Left renal pelvis (tissue), 4 donors: Measurements from ENCODE around the gene GLIS1. TPM values are rescaled to one million over a fixed set of nuclear protein-coding genes. Genes with fewer than 3 reads are reported as not detected.

Experiments used
- DNase-seq, 4 donors: peaks; one replicate each; pipeline ENCODE4 v3.0.0-alpha.2; 2013; ENCODE audit warnings: low read depth in 4 of 4, low spot score in 3 of 4
- polyA plus RNA-seq, 4 donors: library from polyadenylated mRNA; unstranded; fragments of 120-200 nt; gene quantifications; one replicate each; pipeline ENCODE4 v1.2.1, GENCODE V29; 2013; ENCODE audit not compliant: insufficient read length in 4 of 4

The GLIS1 gene
- polyA plus RNA-seq, 4 donors = 0.29 to 3.1 (median 2.3) TPM

DNA sequence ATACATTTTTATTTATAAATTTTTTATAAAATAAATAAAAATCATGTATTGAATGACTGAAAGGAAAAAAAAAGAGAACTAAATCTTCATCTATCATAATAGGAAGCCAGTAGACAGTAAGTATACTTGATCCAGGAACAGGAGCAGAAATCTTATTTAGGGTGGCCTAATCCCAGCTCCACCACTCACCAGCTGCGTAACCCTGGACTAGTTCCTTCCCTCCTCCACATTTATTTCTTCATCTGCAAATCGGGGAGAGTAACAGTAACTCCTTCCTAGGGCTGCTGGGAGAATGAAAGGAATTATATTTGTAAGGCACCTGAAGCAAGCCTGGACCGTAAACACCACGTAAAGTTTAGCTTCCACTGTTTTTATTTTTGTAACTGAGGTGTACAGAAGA lies 17.9 kb downstream of the GLIS1 start:
- DNase-seq = no peak

DNA sequence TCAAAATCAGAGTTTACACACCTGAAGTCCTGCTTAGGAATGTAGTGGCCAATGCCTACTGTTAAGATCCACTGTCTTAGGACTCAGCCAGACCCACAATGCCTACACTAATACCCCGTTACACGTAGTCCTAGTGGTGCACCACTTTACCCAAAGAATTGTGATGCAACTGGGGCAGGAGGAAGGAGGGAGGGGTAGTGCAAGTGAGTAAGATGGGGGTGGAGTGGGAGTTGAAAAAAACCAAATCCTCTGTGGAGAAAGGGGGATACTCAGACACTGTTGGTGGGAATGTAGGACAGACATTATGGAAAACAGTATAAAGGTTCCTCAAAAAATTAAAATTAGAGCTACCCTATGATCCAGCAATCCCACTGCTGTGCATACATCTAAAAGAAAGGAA lies 19.5 kb downstream of the GLIS1 start:
- no peak for DNase-seq

DNA sequence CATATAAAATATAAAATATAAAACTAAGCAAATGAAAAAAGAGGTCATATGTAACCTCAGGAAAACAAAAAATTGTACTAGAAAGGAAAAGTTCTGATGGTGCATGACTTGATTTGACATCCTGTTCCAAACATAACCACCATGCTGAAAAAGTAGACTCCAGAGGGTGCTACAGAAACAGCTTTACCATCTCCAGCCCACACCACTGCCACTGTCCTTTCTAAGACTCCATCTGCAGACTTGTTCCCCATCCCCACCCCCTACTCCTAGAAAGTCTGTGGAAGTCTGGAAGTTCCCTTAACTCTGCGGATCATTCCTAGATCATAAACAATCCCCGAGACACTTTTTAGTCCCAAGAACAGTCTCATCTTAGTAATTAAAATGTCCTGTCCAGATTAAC lies 20.5 kb downstream of the GLIS1 start:
- no peak for DNase-seq

DNA sequence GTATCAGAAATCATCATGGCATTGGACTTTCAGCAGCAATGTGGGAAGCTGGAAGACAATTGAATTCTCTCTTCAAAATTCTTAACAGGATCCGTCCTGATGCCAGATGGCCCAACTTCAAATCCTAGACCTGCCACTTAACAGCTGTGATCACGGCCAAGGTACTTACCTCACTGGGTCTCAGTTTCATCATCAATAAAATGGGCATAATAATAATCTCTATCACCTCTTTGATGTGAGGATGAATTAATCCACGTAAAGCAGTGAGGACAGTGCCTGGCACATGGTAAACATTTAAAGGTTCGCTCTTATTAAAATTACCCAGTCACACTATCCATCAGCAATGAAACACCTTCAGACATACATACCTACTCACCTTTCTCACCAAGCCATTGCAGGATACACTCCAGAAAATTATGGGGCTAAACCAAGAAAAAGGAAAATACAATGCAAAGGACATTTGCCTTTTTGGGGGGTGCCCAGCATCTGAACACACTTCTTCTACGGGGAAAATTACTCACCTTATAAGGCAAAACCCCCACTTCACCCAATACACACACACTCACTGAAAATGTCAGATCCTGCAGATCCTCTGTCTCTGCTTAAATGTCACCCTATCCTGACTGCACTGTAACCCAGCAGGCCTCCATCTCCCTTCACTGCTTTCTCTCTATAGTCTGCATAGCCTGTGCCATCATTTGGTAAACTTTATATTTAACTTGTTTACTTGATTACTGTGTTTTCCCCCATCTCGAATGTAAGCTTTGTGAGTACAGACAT lies 21.7 kb downstream of the GLIS1 start:
- DNase-seq = no peak

DNA sequence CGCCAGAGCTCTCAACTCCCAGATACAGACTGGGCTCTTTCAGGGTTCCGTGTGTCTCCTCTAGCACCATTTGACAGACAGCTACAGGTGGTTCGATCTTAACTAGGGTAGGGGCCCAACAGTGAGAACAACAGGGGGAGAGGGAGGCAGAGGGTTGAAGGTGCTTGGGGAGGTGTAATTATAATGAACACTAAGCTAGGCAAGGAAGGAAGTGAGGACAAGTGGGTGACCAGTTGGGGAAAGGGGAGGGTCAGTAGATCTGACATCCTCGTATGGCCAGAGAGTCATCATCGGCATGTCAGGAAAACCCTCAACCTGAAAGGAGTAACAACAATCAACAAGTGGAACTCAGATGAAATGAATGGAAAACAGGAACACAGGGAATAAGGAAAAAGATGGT lies 22.8 kb downstream of the GLIS1 start:
- no peak for DNase-seq

DNA sequence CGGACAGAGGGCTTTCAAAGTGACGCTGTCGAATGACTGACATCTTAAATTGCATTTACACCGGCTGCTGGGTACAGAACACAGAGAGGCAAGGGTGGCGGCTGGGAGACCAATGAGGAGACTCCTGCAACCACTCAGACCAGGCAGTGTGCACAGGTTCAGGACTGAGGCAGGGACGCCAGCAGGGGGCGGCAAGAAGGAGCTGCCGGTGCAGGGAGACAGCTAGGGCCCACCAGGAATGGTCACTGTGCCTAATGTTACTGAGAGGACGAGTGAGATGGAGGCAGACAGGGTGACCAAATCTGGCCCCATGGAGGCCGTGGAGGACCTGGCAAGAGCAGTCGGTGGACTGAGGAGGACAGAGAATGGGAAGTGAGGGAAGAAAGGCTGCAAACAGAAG lies 23.5 kb downstream of the GLIS1 start:
- DNase-seq = no peak

DNA sequence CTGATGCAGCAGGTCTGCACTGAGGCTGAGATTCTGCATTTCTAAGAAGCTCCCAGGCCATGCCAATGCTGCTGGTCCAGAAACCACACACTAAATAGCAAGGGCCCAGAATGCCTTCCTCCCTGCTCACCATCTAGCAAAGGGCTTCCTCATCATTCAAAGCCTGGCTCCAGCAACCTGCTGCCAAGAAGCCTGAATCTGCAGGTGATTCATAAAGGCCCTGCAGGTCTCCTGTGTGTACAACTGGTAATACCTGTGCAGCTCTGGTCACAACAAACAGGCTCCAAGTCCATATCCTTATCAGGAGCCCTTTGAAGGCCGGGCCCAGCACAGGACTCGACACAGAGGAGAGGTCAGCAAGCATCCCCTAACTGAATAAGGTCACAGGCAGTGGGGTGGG lies 26.7 kb downstream of the GLIS1 start:
- DNase-seq = no peak

DNA sequence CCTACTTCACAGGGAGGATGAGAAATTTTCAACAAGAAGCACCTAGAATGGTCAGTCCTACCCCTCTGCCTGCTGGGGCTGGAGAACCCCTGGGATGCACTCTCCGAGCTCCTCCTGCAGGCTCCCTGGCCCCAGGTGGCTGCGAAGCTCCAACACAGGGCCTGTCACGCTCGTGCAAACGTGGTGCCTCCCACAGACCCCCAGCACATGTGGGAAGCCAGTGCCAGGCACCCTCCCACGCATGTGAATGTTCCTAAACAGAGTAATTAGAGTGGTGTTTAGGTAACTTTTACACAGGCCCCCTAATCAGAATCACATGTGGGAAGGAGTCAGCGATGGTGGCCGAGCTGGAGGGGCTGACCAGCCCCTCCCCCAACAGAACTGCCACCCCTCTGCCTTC lies 28.4 kb downstream of the GLIS1 start:
- DNase-seq = no peak

DNA sequence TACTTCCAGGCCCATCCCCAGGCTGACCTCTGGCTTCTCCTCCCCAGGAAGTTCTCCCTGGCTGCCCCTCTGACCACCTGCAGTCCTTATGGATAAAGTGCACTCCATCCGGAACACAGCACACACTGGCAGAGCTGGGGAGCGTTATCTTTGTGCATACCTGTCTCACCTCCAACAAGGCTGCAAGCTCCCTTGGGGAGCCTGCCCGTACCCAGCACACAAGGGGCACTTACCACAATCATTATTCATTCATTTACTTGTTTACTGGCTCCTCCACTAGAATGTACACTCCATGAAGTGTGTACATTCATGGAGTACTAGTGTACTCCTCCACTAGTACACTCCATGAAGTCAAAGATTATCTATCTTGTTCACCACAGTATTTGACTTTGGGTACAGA lies 30.3 kb downstream of the GLIS1 start:
- DNase-seq = no peak

DNA sequence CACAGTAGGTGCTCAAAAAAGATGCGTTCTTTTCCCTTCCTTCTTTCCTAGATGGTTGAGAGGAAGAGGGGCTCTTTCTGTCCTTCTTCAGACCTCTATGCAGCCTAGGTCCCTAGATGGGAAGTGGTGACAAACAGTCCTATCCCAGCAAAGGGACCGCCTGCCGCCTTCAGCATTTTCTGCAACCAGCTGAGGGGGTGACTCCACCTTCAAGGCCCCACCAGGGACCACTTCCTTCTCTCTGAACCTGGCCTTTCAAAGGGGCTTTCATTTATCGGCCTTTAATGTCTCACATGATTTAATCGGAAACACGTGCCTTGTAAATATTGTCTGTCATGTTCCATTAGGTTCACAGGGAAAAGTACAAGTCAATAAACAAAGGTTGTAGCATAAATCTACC lies 32.6 kb downstream of the GLIS1 start:
- no peak for DNase-seq

DNA sequence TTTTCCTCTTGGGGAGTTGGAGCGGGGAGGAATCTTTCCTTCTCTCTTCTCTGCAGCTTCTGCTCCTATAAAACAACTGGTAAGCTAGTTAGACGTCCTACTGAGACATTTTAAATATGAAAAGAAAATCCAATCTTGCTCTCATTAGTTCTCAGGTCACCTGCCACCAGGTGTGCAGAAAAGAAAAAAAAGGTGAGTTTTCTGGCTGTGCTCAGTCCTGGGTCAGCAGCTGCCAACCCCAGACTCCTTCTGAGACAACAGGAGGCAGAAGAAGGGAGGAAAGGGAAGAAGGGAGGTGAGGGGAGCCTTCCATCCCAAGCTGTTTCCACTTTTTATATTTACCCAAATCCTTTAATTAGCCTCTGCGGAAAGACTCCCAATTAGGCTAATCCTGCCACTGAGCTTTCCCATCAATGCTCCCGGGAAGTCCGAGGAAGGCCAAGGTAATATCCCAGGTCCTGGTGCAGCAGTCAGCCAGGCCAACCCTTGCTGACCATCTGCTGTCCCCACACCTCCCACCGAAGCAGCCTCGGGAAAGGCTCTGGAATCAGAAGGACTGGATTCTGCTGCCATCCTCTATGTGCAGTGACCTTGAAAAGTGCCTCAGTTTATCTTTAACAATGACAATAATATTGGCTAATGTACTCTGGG lies 33.4 kb downstream of the GLIS1 start:
- DNase-seq = no peak

DNA sequence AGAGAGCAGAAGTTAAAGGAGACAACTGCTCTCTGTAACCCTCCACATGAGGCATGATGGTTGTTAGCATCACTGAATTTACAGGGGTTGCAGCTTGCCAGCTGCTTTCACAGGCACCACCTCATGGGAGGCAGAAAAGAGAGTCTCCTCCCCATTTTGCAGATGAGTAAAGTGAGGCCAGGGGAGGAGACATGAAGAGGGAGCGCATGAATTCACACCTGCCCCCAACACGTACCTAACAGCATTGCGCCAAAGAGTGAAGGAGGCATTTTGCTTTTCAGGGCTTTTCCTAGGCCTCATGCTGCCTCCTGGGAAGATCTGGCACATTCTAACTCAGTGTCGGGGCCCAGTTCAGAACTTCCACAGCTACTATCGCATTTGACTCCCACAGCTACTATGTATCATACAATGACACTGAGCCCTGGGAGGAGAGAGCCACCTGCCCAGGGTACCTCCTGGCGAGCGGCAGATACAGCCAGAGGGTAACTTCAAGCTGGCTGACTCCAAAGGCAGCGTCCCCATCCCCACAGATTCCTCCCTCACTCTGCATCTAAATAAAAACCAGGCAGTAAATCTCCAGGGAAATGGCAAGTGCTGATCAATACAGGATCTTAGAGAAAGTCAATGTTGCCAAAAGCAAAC lies 34.0 kb downstream of the GLIS1 start:
- no peak for DNase-seq

DNA sequence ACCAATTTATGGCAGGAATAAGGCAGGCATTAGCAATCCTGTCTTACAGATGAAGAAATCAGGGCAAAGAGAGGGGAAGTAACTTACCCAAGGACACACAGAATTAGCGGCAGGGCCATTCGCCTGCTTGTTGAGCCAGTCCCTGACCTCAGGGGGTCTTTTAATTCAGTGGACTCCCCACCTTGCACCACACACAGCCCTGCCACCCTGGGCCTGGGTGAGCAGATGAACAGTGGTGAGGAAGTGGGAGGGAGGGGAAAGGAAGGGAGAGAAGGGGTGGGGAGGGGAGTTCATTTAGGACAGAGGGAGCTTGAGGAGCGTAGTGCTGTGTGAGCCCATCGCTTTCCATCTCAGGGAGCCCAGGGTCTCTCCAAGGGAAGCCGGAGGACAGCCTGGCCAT lies 34.7 kb downstream of the GLIS1 start:
- no peak for DNase-seq

DNA sequence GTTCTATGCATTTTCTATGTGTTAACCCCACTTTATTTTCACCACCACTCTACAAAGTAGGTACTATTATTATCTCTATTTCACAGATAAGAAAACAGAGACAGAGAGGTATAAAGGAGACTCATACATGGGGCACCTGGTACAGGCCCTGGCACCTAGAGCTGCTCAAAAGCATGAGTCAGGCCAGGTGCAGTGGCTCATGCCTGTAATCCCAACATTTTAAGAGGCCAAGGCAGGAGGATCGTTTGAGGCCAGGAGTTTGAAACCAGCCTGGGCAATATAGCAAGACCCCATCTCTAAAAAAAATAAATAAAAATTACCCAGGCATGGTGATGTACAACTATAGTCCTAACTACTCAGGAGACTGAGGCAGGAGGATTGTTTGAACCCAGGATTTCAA lies 35.8 kb downstream of the GLIS1 start:
- no peak for DNase-seq

DNA sequence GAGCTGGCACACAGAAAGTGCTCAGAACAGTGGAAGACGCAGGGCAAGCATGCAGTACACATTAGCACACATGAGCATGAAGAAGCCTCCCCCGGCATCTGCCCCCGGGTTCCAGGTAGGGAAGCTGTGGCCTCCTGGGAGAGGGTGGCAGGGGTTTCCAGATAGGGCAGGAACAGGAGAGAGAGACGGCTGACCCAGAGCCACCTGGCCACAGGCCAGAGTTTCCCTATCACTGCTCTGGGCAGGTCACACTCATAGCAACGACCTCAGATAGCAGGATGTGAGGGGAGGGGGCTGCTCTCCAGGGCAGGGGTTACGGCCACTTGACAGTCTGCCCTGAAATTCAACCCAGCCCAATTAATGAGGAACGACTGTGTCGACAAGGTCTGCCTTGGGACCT lies 36.6 kb downstream of the GLIS1 start:
- no peak for DNase-seq

DNA sequence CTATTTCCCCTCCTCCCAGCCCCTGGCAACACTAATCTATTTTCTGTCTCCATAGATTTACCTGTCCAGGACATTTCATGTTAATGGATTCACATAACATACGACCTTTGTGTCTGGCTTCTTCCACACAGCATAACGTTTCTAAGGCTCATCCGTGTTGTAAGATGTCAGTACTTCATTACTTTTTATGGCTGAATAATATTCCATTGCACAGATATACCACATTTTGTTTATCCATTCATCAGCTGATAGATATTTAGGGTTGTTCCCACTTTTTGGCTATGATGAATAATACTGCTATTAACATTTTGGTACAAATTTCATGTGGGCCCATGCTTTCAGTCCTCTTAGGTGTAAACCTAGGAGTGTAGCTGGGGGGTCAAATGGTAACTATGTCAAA lies 38.2 kb downstream of the GLIS1 start:
- no peak for DNase-seq

DNA sequence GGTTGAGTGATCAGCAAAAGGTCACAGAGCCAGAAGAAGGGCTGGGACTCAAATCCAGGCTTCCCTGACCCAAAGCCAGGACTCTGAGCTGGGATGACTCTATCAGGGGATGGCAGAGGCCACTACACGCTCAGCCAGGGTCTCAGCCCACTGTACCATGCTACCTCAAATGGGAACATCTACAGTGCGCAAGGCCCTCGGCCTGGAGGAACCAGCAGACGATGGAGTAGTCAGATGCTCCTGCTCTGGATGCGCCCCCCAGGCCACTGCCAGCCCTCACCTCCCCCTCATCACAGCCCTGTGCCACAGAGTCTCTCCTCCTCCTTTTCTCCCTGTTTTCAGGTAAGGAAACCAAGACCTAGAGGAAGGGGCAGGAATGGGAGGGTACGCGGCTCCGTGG lies 39.0 kb downstream of the GLIS1 start:
- no peak for DNase-seq

DNA sequence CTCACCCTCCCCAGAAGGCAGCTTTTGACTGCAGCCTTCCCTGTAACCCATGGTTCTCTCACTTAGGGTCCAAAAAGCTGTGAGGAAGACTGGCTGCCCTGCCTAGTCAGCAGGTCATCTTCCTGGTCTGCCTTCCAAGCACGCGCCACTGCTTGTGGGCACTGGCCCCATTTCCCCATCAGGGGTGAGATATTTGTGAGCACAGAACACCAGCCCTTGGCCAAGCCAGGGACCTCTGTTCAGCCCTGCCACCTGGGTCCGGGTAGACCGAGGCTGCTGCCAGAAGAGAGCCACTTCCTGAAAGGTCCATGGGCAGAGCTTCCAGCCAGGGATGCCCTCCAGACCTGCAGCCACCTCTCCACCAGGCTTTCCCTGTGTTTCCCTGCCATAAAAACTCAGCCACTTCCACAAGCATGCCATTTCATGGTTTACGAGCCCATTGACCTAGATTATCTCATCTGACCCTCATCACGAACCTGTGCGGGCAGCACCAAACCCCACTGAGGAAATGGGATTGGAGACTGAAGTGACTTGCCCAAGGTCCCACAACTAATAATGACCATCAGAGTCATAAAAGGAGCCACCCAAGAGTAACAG lies 40.5 kb downstream of the GLIS1 start:
- no peak for DNase-seq

DNA sequence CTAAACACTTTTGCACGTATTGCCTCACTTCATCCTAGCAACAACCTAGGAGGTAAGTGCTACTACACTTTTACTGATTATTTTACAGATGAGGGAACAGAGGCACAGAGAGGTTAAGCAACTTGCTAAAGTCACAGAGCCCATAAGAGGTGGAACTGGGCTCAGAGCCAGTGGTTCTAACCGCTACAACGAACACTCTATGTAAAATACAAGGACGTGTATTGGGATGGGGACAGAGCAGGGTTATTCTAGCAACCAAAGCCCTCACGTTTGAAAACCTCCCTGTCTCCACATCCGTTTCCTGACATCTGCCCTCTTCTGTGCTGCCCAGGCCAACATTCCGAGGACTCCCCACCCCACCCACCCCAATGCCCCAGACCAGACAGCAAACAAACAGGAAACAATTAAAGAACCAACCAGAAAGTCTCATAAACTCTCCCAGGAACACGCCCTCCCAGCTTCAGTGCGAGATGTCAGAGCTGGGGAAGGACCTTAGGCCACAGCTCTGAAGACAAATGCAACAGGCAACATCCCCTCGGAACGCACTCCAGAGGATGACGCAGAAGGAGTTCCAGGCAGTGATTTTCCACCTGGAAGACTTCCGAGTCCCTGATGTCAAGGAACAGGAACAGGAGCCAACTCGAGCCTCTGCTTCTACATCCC lies 41.1 kb downstream of the GLIS1 start:
- no peak for DNase-seq

DNA sequence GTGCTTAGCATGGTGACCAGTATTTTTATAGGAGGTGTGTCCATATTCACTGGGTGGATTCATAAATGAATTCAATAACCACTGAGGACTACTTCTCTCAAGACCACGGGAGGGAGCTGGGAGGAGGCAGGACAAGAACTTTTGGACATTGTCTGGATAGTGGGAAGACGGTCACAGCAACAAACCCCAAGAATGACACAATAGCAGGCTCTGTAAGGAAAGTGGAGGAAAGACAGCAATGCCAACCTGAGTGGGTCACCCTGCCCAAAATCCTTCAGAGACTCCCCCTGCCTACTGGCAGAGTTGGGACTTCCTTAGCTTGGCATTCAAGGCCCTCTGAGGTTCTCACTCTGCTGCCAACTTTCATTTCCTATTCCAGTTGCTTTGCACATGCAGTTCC lies 42.0 kb downstream of the GLIS1 start:
- DNase-seq = no peak

DNA sequence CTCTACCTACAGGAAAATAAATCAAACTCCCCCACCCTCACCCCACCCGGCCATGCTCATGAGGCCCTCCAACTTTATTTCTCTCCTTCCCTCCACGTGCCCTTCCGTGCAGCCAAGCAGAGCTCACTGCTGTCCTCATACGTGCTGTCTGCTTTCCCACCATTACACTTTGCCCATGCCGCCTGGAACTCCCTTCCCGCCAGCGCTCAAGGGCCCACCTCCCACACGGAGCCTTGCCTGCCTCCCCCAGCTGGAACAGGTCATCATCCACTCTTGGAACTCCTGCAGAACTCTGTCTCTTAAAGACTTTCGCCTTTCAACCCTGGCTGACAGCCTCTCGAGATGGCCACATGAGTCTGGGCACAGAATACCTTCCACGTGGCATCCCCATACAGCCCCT lies 42.4 kb downstream of the GLIS1 start:
- DNase-seq = no peak
